HFF-Myc (cell line): ENCODE measurements around the gene ABHD11.
A peak's percentile ranks its signal among the peaks of the same experiment; 100 is the strongest.

ENCODE experiments used
- DNase-seq: peaks from one replicate; pipeline ENCODE4 v3.0.0-alpha.2; 2011; ENCODE audit warnings: low read depth; ENCODE audit errors: extremely low read depth
- H3K4me3 ChIP-seq: replicated peaks from 2 replicates; pipeline ENCODE4 v1.5.1; 2011; ENCODE audit warnings: low read depth, mild to moderate bottlenecking, control low read depth, low read length
- TF ChIP-seq, protein P1 (sequence below): IDR thresholded peaks from 2 replicates; pipeline ENCODE4 v1.5.1; 2012; ENCODE audit warnings: mild to moderate bottlenecking, low read depth, low read length, control low read depth; ENCODE audit errors: missing control alignments

The ABHD11 gene

DNA sequence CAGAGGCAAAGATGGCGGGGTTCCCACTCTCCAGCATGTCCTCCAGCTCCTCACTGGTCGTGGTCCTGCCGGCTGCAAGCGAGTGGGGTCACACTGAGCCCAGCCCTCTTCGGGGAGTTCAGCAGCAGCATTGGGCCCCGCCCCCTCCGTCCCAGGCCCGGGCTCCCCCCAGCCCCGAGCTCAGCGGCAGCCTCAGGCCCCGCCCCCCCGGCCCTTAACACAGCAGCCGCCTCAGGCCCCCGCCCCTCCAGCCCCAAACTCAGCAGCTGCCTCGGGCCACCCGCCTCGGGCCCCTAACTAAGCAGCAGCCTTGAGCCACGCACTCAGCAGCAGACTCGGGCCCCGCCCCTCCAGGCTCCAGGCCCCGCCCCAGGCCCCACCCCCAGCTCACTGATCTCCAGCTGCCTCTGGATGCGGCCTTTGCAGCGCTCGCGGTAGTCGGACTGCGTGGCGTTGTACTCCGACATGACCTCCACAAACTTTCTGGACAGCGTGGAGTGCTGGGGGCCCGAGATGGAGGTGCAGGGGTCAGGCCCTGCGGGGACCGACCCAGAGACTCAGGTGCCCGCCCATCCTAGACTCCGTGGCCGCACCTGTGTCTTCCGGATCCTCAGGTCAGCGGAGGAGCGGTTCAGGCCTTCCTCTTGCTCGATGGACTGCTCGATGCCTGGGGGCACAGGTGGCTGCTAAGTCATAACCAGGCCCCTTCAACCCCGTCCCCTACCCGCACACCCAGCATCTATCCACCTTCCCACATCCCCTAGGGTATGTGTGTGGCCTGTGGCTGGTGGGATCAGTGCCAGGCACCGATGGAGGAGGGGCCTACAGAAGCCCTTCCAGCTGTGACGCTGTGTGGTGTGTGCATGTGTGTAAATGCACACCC lies 34.6 kb downstream of the ABHD11 start:
- DNase-seq: no peak
- TF ChIP-seq, protein P1, sequence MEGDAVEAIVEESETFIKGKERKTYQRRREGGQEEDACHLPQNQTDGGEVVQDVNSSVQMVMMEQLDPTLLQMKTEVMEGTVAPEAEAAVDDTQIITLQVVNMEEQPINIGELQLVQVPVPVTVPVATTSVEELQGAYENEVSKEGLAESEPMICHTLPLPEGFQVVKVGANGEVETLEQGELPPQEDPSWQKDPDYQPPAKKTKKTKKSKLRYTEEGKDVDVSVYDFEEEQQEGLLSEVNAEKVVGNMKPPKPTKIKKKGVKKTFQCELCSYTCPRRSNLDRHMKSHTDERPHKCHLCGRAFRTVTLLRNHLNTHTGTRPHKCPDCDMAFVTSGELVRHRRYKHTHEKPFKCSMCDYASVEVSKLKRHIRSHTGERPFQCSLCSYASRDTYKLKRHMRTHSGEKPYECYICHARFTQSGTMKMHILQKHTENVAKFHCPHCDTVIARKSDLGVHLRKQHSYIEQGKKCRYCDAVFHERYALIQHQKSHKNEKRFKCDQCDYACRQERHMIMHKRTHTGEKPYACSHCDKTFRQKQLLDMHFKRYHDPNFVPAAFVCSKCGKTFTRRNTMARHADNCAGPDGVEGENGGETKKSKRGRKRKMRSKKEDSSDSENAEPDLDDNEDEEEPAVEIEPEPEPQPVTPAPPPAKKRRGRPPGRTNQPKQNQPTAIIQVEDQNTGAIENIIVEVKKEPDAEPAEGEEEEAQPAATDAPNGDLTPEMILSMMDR: no peak
- no peak overlapping the region for H3K4me3 ChIP-seq

DNA sequence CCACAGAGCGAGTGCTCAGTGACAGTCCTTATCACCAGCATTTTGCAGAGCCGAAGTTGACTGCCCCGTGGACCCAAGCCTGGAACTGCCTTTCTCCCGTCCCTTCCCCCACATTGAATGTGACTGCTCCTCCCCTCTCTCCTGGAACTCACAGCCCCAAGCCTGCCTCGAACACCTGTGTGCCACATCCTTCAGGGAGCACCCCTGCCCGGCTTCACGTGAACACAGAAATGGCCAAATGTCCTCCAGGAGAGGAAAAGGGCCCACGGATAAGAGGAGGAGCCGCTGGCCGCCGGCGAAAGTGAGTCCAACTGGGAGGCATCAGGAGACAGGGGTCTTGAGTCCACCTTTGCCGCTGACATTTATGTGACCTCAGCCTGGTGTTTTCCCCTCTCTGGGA lies 35.4 kb downstream of the ABHD11 start:
- no peak overlapping the region for H3K4me3 ChIP-seq
- TF ChIP-seq, protein P1: no peak
- DNase-seq: no peak

DNA sequence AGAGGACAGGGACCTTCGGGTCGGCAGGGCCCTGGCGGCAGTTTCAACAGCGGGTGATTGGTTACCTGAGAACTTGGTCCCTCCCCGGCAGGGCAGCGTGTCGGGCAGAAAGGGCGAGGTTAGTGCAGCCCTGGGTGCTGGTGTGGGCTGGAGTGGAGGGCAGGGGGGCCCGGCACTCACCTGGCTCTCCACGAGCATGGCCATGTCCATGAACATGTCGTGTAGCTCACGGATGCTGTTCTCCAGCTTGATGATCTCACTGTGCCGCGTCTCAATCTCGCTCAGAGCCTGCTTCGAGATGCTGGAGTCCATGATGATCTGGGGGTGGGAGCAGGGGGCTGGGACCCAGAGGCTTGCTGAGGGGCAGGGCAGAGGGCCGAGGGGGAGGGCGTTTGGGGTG lies 35.9 kb downstream of the ABHD11 start:
- no peak overlapping the region for H3K4me3 ChIP-seq
- TF ChIP-seq, protein P1: no peak
- no peak for DNase-seq

DNA sequence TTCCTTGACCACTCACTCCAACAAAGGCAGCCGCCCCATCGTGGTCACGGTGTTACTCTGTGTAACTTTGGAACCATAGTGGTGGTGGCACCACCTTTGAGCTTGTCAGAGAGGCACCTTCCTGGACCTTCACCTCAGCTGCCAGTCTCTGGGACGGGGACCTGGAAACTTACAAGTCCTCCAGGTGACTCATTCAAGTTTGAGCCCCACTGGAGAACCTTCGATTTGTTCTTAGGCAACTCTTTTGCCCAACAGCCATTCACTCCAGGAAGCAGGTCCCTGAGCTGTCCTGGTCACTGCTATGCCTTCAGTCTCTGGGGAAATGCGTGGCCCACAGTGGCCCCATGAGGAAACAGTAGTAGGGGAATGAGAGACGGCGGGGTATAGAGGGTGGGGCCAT lies 36.4 kb downstream of the ABHD11 start:
- DNase-seq: no peak
- H3K4me3 ChIP-seq: no peak overlapping the region
- TF ChIP-seq, protein P1: no peak

DNA sequence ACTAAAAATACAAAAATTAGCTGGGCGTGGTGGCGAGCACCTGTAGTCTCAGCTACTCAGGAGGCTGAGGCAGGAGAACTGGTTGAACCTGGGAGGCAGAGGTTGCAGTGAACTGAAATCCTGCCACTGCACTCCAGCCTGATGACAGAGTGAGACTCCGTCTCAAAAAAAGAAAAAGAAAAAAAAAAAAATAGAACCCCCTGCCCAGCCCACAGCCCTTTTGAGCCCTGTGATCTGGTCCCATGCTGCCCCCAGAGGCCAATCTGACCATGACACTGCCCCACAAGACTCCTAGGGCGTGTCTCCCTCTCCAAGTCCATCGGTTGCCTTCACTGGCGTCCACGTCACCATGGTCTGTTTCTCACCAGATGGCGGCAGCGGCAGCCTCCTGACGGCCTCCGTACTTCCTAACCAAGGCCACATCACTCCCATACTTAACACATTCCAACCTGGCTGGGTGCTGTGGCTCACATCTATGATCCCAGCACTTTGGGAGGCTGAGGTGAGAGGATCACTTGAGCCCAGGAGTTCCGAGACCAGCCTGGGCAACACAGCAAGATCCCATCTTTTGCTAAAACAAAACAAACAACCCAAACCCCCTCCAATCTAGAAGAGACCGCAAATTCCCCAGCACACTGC lies 37.1 kb downstream of the ABHD11 start:
- DNase-seq: no peak
- no peak overlapping the region for H3K4me3 ChIP-seq
- TF ChIP-seq, protein P1: peak; percentile 69

DNA sequence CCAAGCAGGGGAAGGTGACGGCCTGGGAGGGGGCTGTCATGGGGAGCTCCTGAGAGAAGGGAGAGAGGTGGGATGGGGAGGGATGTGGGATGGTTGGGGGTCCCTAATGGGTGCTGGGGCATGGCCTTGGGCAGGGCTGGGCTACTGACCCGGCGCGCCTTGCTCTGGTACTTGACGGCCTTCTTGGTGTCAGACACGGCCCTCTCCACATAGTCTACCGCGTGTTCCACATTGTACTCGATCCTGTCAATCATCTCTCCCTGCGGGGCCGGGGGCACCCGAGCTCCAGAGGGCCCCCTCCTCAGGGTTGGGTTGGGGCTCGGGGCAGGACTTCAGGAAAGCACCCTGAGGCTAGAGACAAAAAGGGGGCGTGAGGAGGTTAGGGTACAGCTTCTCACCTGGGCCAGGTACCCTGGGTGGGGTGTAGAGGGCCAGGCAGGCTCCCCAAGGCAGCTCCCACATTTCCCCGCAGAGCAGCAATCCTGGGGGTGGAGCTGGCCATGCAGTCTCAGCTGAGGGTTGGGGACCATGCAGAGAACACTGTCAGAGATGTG lies 37.9 kb downstream of the ABHD11 start:
- TF ChIP-seq, protein P1: no peak
- DNase-seq: no peak
- no peak overlapping the region for H3K4me3 ChIP-seq
